ENCODE data around the gene MCF2. TPM values are rescaled to one million over a fixed set of nuclear protein-coding genes. Genes with fewer than 3 reads are reported as not detected.

The MCF2 gene
- total and polyA plus RNA-seq, 2 of the 4 experiments (the other 2 are of a cell fraction), result 0.07 TPM; not detected in 1

- no peak overlapping the region for H3K9ac ChIP-seq (ENCODE audit: low read depth, low read length)
- H3K56ac ChIP-seq (ENCODE audit: extremely low read depth, insufficient read depth, low read length), result no peak overlapping the region
- no peaks in the 10 kb centered on the region for H3K9me1 ChIP-seq (ENCODE audit: insufficient read depth, low read length)
- no peak overlapping the region for H4K5ac ChIP-seq (ENCODE audit: low read depth, low read length)
- H3K27ac ChIP-seq (ENCODE audit: insufficient read depth, low read length), result no peak overlapping the region
- no peak overlapping the region for H3K14ac ChIP-seq (replicated peaks; ENCODE audit: low read depth, low read length)
- no peaks in the 10 kb centered on the region for H3K4me1 ChIP-seq (ENCODE audit: control insufficient read depth, insufficient read depth, low read length)
- H2AK9ac ChIP-seq (replicated peaks; ENCODE audit: low read depth, low read length, poor library complexity), result no peak overlapping the region
- no peak overlapping the region for H2AK5ac ChIP-seq (ENCODE audit: low read depth, low read length)
- H2AFZ ChIP-seq (replicated peaks; ENCODE audit: low read length, poor library complexity), result no peak overlapping the region
- no peak overlapping the region for H2BK20ac ChIP-seq (ENCODE audit: low read depth, low read length)
- no peaks in the 10 kb centered on the region for H3K27me3 ChIP-seq (ENCODE audit: control insufficient read depth, insufficient read depth, low read length)
- no peak overlapping the region for H3K4me3 ChIP-seq (ENCODE audit: insufficient read depth, low read depth, low read length)
- ChIA-PET POLR2A (ENCODE audit: unreplicated experiment) (no interaction called here), CTCF (no interaction called here)
- no peak overlapping the region for H4K91ac ChIP-seq (ENCODE audit: insufficient read depth, low read depth, low read length)
- H4K20me1 ChIP-seq (ENCODE audit: insufficient read depth, low read length), result no peaks in the 10 kb centered on the region
- H4K8ac ChIP-seq (ENCODE audit: low read depth in 2 of 2, low read length in 2 of 2), result no peak overlapping the region
- H3K23ac ChIP-seq (ENCODE audit: low read depth, low read length), result no peak overlapping the region
- ATAC-seq (ENCODE audit: low read depth) (no peak), DNase-seq (no peak)
- no peaks in the 10 kb centered on the region for H3K9me3 ChIP-seq (ENCODE audit: control insufficient read depth, insufficient read depth, low read length)
- TF ChIP-seq CHD1 (IDR thresholded peaks at IDR 0.05; ENCODE audit: low read depth, low read length), result no peak
- TF ChIP-seq RCOR1 (IDR thresholded peaks at IDR 0.05; ENCODE audit: insufficient replicate concordance, low read length), result no peak
- TF ChIP-seq RAD21 (IDR thresholded peaks at IDR 0.05; ENCODE audit: low read length), result no peak
- TF ChIP-seq RFX5 (IDR thresholded peaks at IDR 0.05; ENCODE audit: low read depth, low read length), result no peak
- TF ChIP-seq BHLHE40 (IDR thresholded peaks at IDR 0.05; ENCODE audit: low read depth, low read length), result no peak
- no peak for TF ChIP-seq MXI1 (IDR thresholded peaks at IDR 0.05; ENCODE audit: borderline replicate concordance, low read depth, low read length)
- TF ChIP-seq MAFK (IDR thresholded peaks at IDR 0.05; ENCODE audit: low read depth, low read length), result no peak
- TF ChIP-seq ELK1 (IDR thresholded peaks at IDR 0.05; ENCODE audit: borderline replicate concordance, low read depth, low read length), result no peak
- no peak for TF ChIP-seq NFE2L2 (IDR thresholded peaks at IDR 0.05; ENCODE audit: low read depth, low read length)
- TF ChIP-seq FOS (IDR thresholded peaks at IDR 0.05; ENCODE audit: low read depth, low read length), result no peak
- TF ChIP-seq POLR2A (IDR thresholded peaks at IDR 0.05; ENCODE audit: low read depth, low read length), result no peak
- no peak overlapping the region for H2BK5ac ChIP-seq (ENCODE audit: low read depth, low read length, poor library complexity, severe bottlenecking)
- H3K18ac ChIP-seq (ENCODE audit: low read depth, low read length), result no peak overlapping the region
- intact Hi-C loops (cut with micrococcal nuclease), result no loop called here
- no peak overlapping the region for H2BK120ac ChIP-seq (ENCODE audit: low read depth, low read length)
- H2BK15ac ChIP-seq (ENCODE audit: low read depth, low read length), result no peak overlapping the region
- no peaks in the 10 kb centered on the region for H3K79me1 ChIP-seq (ENCODE audit: low read depth in 1 of 2, low read length in 2 of 2)
- H3K4me2 ChIP-seq (ENCODE audit: low read depth, low read length), result no peak overlapping the region
- dilution Hi-C loops (cut with HindIII; ENCODE audit: low sequenced_read_pairs, unreplicated experiment), result no loop called here
- in situ Hi-C loops (cut with MboI; ENCODE audit: low sequenced_read_pairs), result no loop called here
- no CpG with 5 or more reads among the region's 4 CpGs for WGBS, 2 experiments (ENCODE audit: extremely low coverage in 2 of 2, insufficient read length in 1 of 2)
- BruUV-seq (replicated peaks), result no TSS peak
- H3K36me3 ChIP-seq (ENCODE audit: control insufficient read depth, insufficient read depth, low read length), result no peaks in the 10 kb centered on the region
- no peak overlapping the region for H3K4ac ChIP-seq (ENCODE audit: low read depth, low read length)
These were observed 111.9 kb downstream of the MCF2 start for GRCh38 chrX:139596068-139596467.
